IMR-90 (cell line): ENCODE results near the gene RIMBP3C. TPM values are rescaled to one million over a fixed set of nuclear protein-coding genes. Genes with fewer than 3 reads are reported as not detected.

Source experiments
- ATAC-seq: fragments of 200-7000 bp; cut with Tn5 transposase; 2 replicates; pipeline ENCODE4 v1.9.1; 2020; ENCODE audit warnings: low read depth, mild to moderate bottlenecking, moderate library complexity
- BruUV-seq: library from RNA; stranded (reverse); fragments of 400-500 nt; replicated peaks from 2 replicates; lab custom pipeline; 2021; lab: Mats Ljungman, UMichigan
- CTCF ChIA-PET: fragments of 300-600 bp; formaldehyde crosslinking; extraction: SDS; loops from one replicate; lab custom pipeline; 2021; ENCODE audit warnings: antibody characterized with exemption; lab: Yijun Ruan, JAX
- POLR2A ChIA-PET: fragments of 300-600 bp; sonication (Branson Sonifier 250); formaldehyde crosslinking; loops from one replicate; lab custom pipeline; 2022; ENCODE audit warnings: antibody characterized with exemption; ENCODE audit not compliant: unreplicated experiment; lab: Charles Lee
- DNase-seq: peaks from one replicate; pipeline ENCODE4 v3.0.0; 2013
- H2AFZ ChIP-seq: replicated peaks from 2 replicates; pipeline ENCODE3; 2013; ENCODE audit warnings: low read length, mild to moderate bottlenecking; ENCODE audit not compliant: poor library complexity
- H2AK5ac ChIP-seq: 2 replicates; pipeline ENCODE4 v1.6.1; 2013; ENCODE audit warnings: low read depth, low read length, inconsistent platforms
- H2AK9ac ChIP-seq: replicated peaks from 2 replicates; pipeline ENCODE3; 2013; ENCODE audit warnings: mild to moderate bottlenecking, low read depth, low read length, moderate library complexity; ENCODE audit not compliant: poor library complexity
- H2BK120ac ChIP-seq: 2 replicates; pipeline ENCODE4 v1.6.1; 2013; ENCODE audit warnings: low read depth, low read length, inconsistent platforms
- H2BK15ac ChIP-seq: 3 replicates; pipeline ENCODE4 v1.6.1; 2013; ENCODE audit warnings: low read depth, low read length, inconsistent platforms
- H2BK20ac ChIP-seq: 2 replicates; pipeline ENCODE4 v1.6.1; 2013; ENCODE audit warnings: low read depth, mild to moderate bottlenecking, inconsistent platforms, low read length, moderate library complexity
- H2BK5ac ChIP-seq: 2 replicates; pipeline ENCODE4 v1.6.1; 2013; ENCODE audit warnings: mild to moderate bottlenecking, low read depth, low read length, inconsistent platforms; ENCODE audit not compliant: poor library complexity, severe bottlenecking
- H3K14ac ChIP-seq: replicated peaks from 2 replicates; pipeline ENCODE4 v1.6.1; 2013; ENCODE audit warnings: low read depth, low read length, inconsistent platforms
- H3K18ac ChIP-seq: 2 replicates; pipeline ENCODE4 v1.6.1; 2013; ENCODE audit warnings: low read depth, low read length, control low read depth
- H3K23ac ChIP-seq: 2 replicates; pipeline ENCODE4 v1.6.1; 2013; ENCODE audit warnings: low read depth, low read length, inconsistent platforms
- H3K27ac ChIP-seq: 2 replicates; pipeline ENCODE4 v1.5.1; 2013; ENCODE audit warnings: mild to moderate bottlenecking, control low read depth, low read length; ENCODE audit not compliant: insufficient read depth
- H3K27me3 ChIP-seq: 2 replicates; pipeline ENCODE4 v1.6.1; 2013; ENCODE audit warnings: low read length; ENCODE audit not compliant: control insufficient read depth, insufficient read depth
- H3K36me3 ChIP-seq: 2 replicates; pipeline ENCODE4 v1.6.1; 2013; ENCODE audit warnings: low read length, mixed read lengths; ENCODE audit not compliant: control insufficient read depth, insufficient read depth
- H3K4ac ChIP-seq: 2 replicates; pipeline ENCODE4 v1.6.1; 2013; ENCODE audit warnings: low read depth, low read length, inconsistent platforms
- H3K4me1 ChIP-seq: 2 replicates; pipeline ENCODE4 v1.6.1; 2013; ENCODE audit warnings: low read length, mixed read lengths; ENCODE audit not compliant: control insufficient read depth, insufficient read depth
- H3K4me2 ChIP-seq: 2 replicates; pipeline ENCODE4 v1.6.1; 2013; ENCODE audit warnings: low read depth, mild to moderate bottlenecking, control low read depth, low read length, moderate library complexity
- H3K4me3 ChIP-seq: 2 replicates; pipeline ENCODE4 v1.5.1; 2013; ENCODE audit warnings: low read depth, mild to moderate bottlenecking, control low read depth, low read length, moderate library complexity; ENCODE audit not compliant: insufficient read depth
- H3K56ac ChIP-seq: 2 replicates; pipeline ENCODE4 v1.6.1; 2013; ENCODE audit warnings: low read length, inconsistent platforms; ENCODE audit not compliant: insufficient read depth; ENCODE audit errors: extremely low read depth
- H3K79me1 ChIP-seq, 2 experiments: 2 replicates each; pipeline ENCODE4 v1.6.1; 2013; ENCODE audit warnings: low read length in 2 of 2, inconsistent platforms in 1 of 2, low read depth in 1 of 2
- H3K9ac ChIP-seq: 2 replicates; pipeline ENCODE4 v1.6.1; 2013; ENCODE audit warnings: low read depth, low read length, control low read depth
- H3K9me1 ChIP-seq: 2 replicates; pipeline ENCODE4 v1.6.1; 2013; ENCODE audit warnings: low read length, inconsistent platforms; ENCODE audit not compliant: insufficient read depth
- H3K9me3 ChIP-seq: 2 replicates; pipeline ENCODE4 v1.6.1; 2013; ENCODE audit warnings: low read length; ENCODE audit not compliant: control insufficient read depth, insufficient read depth
- H4K20me1 ChIP-seq: 2 replicates; pipeline ENCODE4 v1.6.1; 2013; ENCODE audit warnings: low read length, inconsistent platforms; ENCODE audit not compliant: insufficient read depth
- H4K5ac ChIP-seq: 2 replicates; pipeline ENCODE4 v1.6.1; 2013; ENCODE audit warnings: mild to moderate bottlenecking, low read depth, low read length, control low read depth
- H4K8ac ChIP-seq, 2 experiments: 2 replicates each; pipeline ENCODE4 v1.6.1; 2013; ENCODE audit warnings: low read depth in 2 of 2, low read length in 2 of 2, control low read depth in 1 of 2, inconsistent platforms in 1 of 2
- H4K91ac ChIP-seq: 2 replicates; pipeline ENCODE4 v1.6.1; 2013; ENCODE audit warnings: low read depth, low read length, inconsistent platforms; ENCODE audit not compliant: insufficient read depth
- ELK1 ChIP-seq: fragments of 150-350 bp; IDR thresholded peaks from 2 replicates; pipeline ENCODE4 v1.6.1; 2016; ENCODE audit warnings: low read depth, mild to moderate bottlenecking, low read length, moderate library complexity, borderline replicate concordance
- FOS ChIP-seq: fragments of 150-350 bp; IDR thresholded peaks from 2 replicates; pipeline ENCODE4 v1.6.1; 2016; ENCODE audit warnings: low read depth, low read length
- MAFK ChIP-seq: IDR thresholded peaks from 2 replicates; pipeline ENCODE4 v1.6.1; 2012; ENCODE audit warnings: low read depth, low read length, improper control_type of control experiment
- MXI1 ChIP-seq: IDR thresholded peaks from 2 replicates; pipeline ENCODE4 v1.6.1; 2012; ENCODE audit warnings: low read depth, mild to moderate bottlenecking, low read length, moderate library complexity, borderline replicate concordance
- NFE2L2 ChIP-seq: fragments of 150-350 bp; IDR thresholded peaks from 2 replicates; pipeline ENCODE4 v1.6.1; 2016; ENCODE audit warnings: low read depth, mild to moderate bottlenecking, low read length
- POLR2A ChIP-seq: IDR thresholded peaks from 2 replicates; pipeline ENCODE4 v1.6.1; 2012; ENCODE audit warnings: mild to moderate bottlenecking, low read depth, low read length
- RCOR1 ChIP-seq: IDR thresholded peaks from 2 replicates; pipeline ENCODE4 v1.6.1; 2012; ENCODE audit warnings: mild to moderate bottlenecking, low read length, improper control_type of control experiment; ENCODE audit not compliant: insufficient replicate concordance
- RFX5 ChIP-seq: IDR thresholded peaks from 2 replicates; pipeline ENCODE4 v1.8.0; 2012; ENCODE audit warnings: low read depth, mild to moderate bottlenecking, low read length, moderate library complexity
- USF2 ChIP-seq: fragments of 150-350 bp; IDR thresholded peaks from 2 replicates; pipeline ENCODE4 v1.6.1; 2017; ENCODE audit warnings: mild to moderate bottlenecking, antibody characterized with exemption, low read length, low read depth
- WGBS, 2 experiments: methylation state at CpG; one replicate each; pipeline versions ENCODE4 v1.1.5 to v1.1.7; 2013; ENCODE audit warnings: missing lambda C conversion rate in 2 of 2; ENCODE audit not compliant: insufficient read length in 1 of 2; ENCODE audit errors: extremely low coverage in 2 of 2; 5-methylcytosine and 5-hydroxymethylcytosine counted together
- dilution Hi-C: fragments of 300-500 bp; cut with HindIII; formaldehyde crosslinking; loops from one replicate; pipeline ENCODE4 v1.14.3; 2018; ENCODE audit warnings: low sequenced_read_pairs; ENCODE audit not compliant: unreplicated experiment
- in situ Hi-C: fragments of 300-500 bp; cut with MboI; formaldehyde crosslinking; loops from 3 replicates; pipeline ENCODE4 v1.14.3; 2019; ENCODE audit warnings: low sequenced_read_pairs, inconsistent platforms, mixed read lengths
- intact Hi-C: fragments of 100-400 bp; cut with micrococcal nuclease; formaldehyde crosslinking; loops from 2 replicates; pipeline ENCODE4 v1.10.0; 2022
- polyA plus RNA-seq, 3 experiments: library from polyadenylated mRNA; depleted of rRNA; stranded (reverse); fragments of >200 nt; gene quantifications; 2 replicates each; pipeline ENCODE4 v1.2.3, GENCODE V29; 2012; ENCODE audit warnings: low replicate concordance in 1 of 3
- total RNA-seq: library from RNA; depleted of rRNA; stranded (reverse); fragments of >200 nt; gene quantifications from 2 replicates; pipeline ENCODE4 v1.2.3, GENCODE V29; 2012
- TF ChIP-seq, protein P1 (sequence below): conservative IDR thresholded peaks from 2 replicates; pipeline ENCODE4 v1.5.1; 2012; ENCODE audit warnings: mild to moderate bottlenecking, low read depth, low read length, improper control_type of control experiment

RIMBP3C gene
- total and polyA plus RNA-seq, 2 of the 4 experiments (the other 2 are of a cell fraction) = 0.05 to 0.36 TPM

- TF ChIP-seq, protein P1, sequence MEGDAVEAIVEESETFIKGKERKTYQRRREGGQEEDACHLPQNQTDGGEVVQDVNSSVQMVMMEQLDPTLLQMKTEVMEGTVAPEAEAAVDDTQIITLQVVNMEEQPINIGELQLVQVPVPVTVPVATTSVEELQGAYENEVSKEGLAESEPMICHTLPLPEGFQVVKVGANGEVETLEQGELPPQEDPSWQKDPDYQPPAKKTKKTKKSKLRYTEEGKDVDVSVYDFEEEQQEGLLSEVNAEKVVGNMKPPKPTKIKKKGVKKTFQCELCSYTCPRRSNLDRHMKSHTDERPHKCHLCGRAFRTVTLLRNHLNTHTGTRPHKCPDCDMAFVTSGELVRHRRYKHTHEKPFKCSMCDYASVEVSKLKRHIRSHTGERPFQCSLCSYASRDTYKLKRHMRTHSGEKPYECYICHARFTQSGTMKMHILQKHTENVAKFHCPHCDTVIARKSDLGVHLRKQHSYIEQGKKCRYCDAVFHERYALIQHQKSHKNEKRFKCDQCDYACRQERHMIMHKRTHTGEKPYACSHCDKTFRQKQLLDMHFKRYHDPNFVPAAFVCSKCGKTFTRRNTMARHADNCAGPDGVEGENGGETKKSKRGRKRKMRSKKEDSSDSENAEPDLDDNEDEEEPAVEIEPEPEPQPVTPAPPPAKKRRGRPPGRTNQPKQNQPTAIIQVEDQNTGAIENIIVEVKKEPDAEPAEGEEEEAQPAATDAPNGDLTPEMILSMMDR = no peak
- no peak for TF ChIP-seq NFE2L2
- no peak for TF ChIP-seq MAFK
Measured at GRCh38 chr22:21564411-21564810, 13.2 kb upstream of the RIMBP3C start (continued).

DNA sequence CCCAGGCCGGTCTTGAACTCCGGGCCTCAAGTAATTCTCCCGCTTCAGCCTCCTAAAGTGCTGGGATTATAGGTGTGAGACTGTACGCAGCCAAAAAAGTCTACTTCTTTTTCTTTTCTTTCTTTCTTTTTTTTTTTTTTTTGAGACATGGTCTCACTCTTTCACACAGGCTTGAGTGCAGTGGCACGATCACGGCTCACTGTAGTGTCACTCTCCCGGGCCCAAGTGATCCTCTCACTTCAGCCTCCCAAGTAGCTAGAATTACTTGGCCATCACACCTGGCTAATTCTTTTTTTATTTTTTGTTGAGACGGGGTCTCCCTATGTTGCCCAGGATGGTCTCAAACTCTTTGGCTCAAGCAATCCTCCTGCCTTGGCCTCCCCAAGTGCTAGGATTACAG lies 12.7 kb upstream of the RIMBP3C start:
- CTCF ChIA-PET = no interaction called here
- Histone ChIP-seq H3K9me3 (no peaks in the 10 kb centered on the region), H4K91ac (no peak overlapping the region), H4K8ac (no peak overlapping the region), H2BK120ac (no peak overlapping the region), H3K27ac (no peak overlapping the region), H3K56ac (no peak overlapping the region), H2AFZ (no peak overlapping the region), H3K23ac (no peak overlapping the region), H2AK9ac (no peak overlapping the region), H3K27me3 (peaks cover 2% of the 10 kb centered on the region; the same call in 1 of the 2 replicates), H3K36me3 (no peaks in the 10 kb centered on the region), H3K4me1 (no peaks in the 10 kb centered on the region), H3K4me3 (no peak overlapping the region), H2AK5ac (no peak overlapping the region), H4K5ac (no peak overlapping the region), H3K4me2 (no peak overlapping the region), H3K14ac (no peak overlapping the region), H2BK15ac (no peak overlapping the region), H3K9me1 (peaks cover 12% of the 10 kb centered on the region; the same call in 1 of the 2 replicates), H3K18ac (no peak overlapping the region), H2BK20ac (no peak overlapping the region), H3K79me1 (peaks cover 2 to 7% of the 10 kb centered on the region in 2 experiments; a peak in 3 of 4 replicates), H3K9ac (no peak overlapping the region), H4K20me1 (peaks cover 9% of the 10 kb centered on the region), H2BK5ac (no peak overlapping the region), H3K4ac (no peak overlapping the region)
- ATAC-seq (no peak), DNase-seq (no peak)
- dilution Hi-C loops = no loop called here
- TF ChIP-seq, protein P1 = no peak
- TF ChIP-seq FOS (no peak), ELK1 (no peak), POLR2A (no peak), RFX5 (no peak), USF2 (no peak), RCOR1 (no peak), MXI1 (no peak)
- intact Hi-C loops = no loop called here
- in situ Hi-C loops = no loop called here
- POLR2A ChIA-PET = no interaction called here
- no TSS peak for BruUV-seq
- 83% methylated on average over 1 of the region's 8 CpGs; no CpG with 5 or more reads in 1 of the 2 experiments for WGBS, 2 experiments
